Smooth muscle cell of the coronary artery (primary cell): ENCODE results near the gene ACSM5. TPM values are rescaled to one million over a fixed set of nuclear protein-coding genes. Genes with fewer than 3 reads are reported as not detected.

Experiments
- total RNA-seq: library from RNA; depleted of rRNA; stranded (reverse); fragments of >200 nt; gene quantifications from 2 replicates; pipeline ENCODE4 v1.2.3, GENCODE V29; 2014; ENCODE audit warnings: low replicate concordance

Gene ACSM5
- total RNA-seq, result not detected in 2 replicates

GRCh38 chr16:20409398-20410120 lies at the start of gene ACSM5:
ACSM5 (plus strand) TSS chr16:20409534; CDS start chr16:20411485, 1,951 bp downstream.

GRCh38 chr16:20404637-20405036 lies 4.7 kb upstream of the ACSM5 start, which contains the start of gene PDILT:
PDILT (minus strand) TSS chr16:20404737; CDS start chr16:20399300, 5,437 bp downstream.

GRCh38 chr16:20451364-20451763 lies 42.0 kb downstream of the ACSM5 start, which contains the start of gene ACSM2A:
ACSM2A (plus strand) TSS chr16:20451521; CDS start chr16:20460115, 8,594 bp downstream.

Other genes starting within 250 kb of the ACSM5 start
- not detected in 2 replicates for gene GP2, start 82.0 kb upstream of the ACSM5 start, total RNA-seq
- gene UMOD, start 56.8 kb upstream of the ACSM5 start, total RNA-seq, result not detected in 2 replicates
- gene PDILT, start 4.8 kb upstream of the ACSM5 start, total RNA-seq, result not detected in 2 replicates
- not detected in 2 replicates for gene ACSM2A, start 42.0 kb downstream of the ACSM5 start, total RNA-seq
- gene ACSM2B, start 166.8 kb downstream of the ACSM5 start, total RNA-seq, result not detected in 2 replicates